Measurements from ENCODE around the gene LPIN1. TPM values are rescaled to one million over a fixed set of nuclear protein-coding genes. Genes with fewer than 3 reads are reported as not detected.
"Not testable (repeated sequence)": the region's sequence is repeated elsewhere in the genome, so short reads cannot be mapped to it uniquely, and the experiment has no call there.

Gene LPIN1
- total RNA-seq, 1 donor from 2014 or later, result 38.3 TPM

GRCh38 chr2:11811036-11811654, 64.7 kb downstream of the LPIN1 start:
- no peak for DNase-seq

- DNase-seq, result no peak
Measured at GRCh38 chr2:11812466-11813248, 66.2 kb downstream of the LPIN1 start.

GRCh38 chr2:11813345-11813744, 66.9 kb downstream of the LPIN1 start:
- DNase-seq, result not testable (repeated sequence)

- no peak for DNase-seq
Measured at GRCh38 chr2:11813951-11814350, 67.5 kb downstream of the LPIN1 start.

- DNase-seq, result no peak
Measured at GRCh38 chr2:11814979-11815510, 68.6 kb downstream of the LPIN1 start.

GRCh38 chr2:11816935-11817334, 70.5 kb downstream of the LPIN1 start:
- DNase-seq, result not testable (repeated sequence)

- no peak for DNase-seq
Measured at GRCh38 chr2:11819235-11819729, 72.8 kb downstream of the LPIN1 start.

GRCh38 chr2:11820650-11821049, 74.2 kb downstream of the LPIN1 start:
- no peak for DNase-seq

GRCh38 chr2:11821705-11822104, 75.3 kb downstream of the LPIN1 start:
- DNase-seq, result no peak

GRCh38 chr2:11822359-11822745, 75.9 kb downstream of the LPIN1 start:
- DNase-seq, result not testable (repeated sequence)

- DNase-seq, result peak; percentile 20
Measured at GRCh38 chr2:11822746-11823451, 76.5 kb downstream of the LPIN1 start.

- DNase-seq, result no peak
Measured at GRCh38 chr2:11824901-11825828, 78.7 kb downstream of the LPIN1 start.

- DNase-seq, result peak; percentile 5
Measured at GRCh38 chr2:11827547-11827946, 81.1 kb downstream of the LPIN1 start.

- no peak for DNase-seq
Measured at GRCh38 chr2:11828933-11829323, 82.5 kb downstream of the LPIN1 start.

GRCh38 chr2:11829324-11829946, 83.0 kb downstream of the LPIN1 start:
- DNase-seq, result peak; percentile 67

- peak; percentile 81 for DNase-seq
Measured at GRCh38 chr2:11829947-11830707, 83.7 kb downstream of the LPIN1 start.

GRCh38 chr2:11830708-11831301, 84.4 kb downstream of the LPIN1 start:
- no peak for DNase-seq

GRCh38 chr2:11831415-11831814, 85.0 kb downstream of the LPIN1 start:
- DNase-seq, result no peak

- no peak for DNase-seq
Measured at GRCh38 chr2:11832531-11832930, 86.1 kb downstream of the LPIN1 start.

GRCh38 chr2:11833601-11834000, 87.2 kb downstream of the LPIN1 start:
- DNase-seq, result no peak

All from skin of body (tissue), 2 donors.